HL-60 (cell line): Measurements from ENCODE around the gene NKAIN2.

Experiments
- POLR2AphosphoS5 ChIP-seq: IDR thresholded peaks from 2 replicates; pipeline ENCODE4 v1.6.1; 2012; ENCODE audit warnings: low read depth
- SPI1 ChIP-seq: IDR thresholded peaks from 2 replicates; pipeline ENCODE4 v1.6.1; 2012; ENCODE audit warnings: low read depth, mild to moderate bottlenecking, borderline replicate concordance
- TF ChIP-seq, protein P1 (sequence below): IDR thresholded peaks from one replicate; pipeline ENCODE4 v1.5.1; 2011; ENCODE audit warnings: low read length, control low read depth, inconsistent platforms; ENCODE audit not compliant: insufficient read depth
- TF ChIP-seq, protein P2 (sequence below): IDR thresholded peaks from 2 replicates; pipeline ENCODE4 v1.6.1; 2012; ENCODE audit warnings: low read depth; ENCODE audit not compliant: insufficient replicate concordance

DNA sequence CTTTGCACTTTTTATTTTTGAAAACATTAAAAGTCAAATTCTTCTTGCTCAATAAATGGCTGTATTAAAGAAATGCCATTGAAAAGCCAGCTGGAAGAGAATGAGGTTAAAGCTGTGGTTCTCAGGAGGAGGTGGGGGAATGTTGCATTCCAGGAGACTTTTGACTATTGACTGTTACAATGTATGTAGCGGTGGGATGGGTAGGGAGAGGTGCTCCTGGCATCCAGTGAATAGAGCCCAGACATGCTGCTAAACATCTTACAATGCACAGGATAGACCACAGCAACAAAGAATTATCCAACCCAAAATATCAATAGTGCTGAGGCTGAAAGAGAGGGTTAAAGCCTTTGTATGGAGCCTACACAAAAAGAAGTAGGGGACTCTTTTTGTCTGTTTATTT, 295.9 kb downstream of the NKAIN2 start:
- TF ChIP-seq SPI1, result no peak
- TF ChIP-seq, protein P1, sequence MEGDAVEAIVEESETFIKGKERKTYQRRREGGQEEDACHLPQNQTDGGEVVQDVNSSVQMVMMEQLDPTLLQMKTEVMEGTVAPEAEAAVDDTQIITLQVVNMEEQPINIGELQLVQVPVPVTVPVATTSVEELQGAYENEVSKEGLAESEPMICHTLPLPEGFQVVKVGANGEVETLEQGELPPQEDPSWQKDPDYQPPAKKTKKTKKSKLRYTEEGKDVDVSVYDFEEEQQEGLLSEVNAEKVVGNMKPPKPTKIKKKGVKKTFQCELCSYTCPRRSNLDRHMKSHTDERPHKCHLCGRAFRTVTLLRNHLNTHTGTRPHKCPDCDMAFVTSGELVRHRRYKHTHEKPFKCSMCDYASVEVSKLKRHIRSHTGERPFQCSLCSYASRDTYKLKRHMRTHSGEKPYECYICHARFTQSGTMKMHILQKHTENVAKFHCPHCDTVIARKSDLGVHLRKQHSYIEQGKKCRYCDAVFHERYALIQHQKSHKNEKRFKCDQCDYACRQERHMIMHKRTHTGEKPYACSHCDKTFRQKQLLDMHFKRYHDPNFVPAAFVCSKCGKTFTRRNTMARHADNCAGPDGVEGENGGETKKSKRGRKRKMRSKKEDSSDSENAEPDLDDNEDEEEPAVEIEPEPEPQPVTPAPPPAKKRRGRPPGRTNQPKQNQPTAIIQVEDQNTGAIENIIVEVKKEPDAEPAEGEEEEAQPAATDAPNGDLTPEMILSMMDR, result no peak
- TF ChIP-seq, protein P2, sequence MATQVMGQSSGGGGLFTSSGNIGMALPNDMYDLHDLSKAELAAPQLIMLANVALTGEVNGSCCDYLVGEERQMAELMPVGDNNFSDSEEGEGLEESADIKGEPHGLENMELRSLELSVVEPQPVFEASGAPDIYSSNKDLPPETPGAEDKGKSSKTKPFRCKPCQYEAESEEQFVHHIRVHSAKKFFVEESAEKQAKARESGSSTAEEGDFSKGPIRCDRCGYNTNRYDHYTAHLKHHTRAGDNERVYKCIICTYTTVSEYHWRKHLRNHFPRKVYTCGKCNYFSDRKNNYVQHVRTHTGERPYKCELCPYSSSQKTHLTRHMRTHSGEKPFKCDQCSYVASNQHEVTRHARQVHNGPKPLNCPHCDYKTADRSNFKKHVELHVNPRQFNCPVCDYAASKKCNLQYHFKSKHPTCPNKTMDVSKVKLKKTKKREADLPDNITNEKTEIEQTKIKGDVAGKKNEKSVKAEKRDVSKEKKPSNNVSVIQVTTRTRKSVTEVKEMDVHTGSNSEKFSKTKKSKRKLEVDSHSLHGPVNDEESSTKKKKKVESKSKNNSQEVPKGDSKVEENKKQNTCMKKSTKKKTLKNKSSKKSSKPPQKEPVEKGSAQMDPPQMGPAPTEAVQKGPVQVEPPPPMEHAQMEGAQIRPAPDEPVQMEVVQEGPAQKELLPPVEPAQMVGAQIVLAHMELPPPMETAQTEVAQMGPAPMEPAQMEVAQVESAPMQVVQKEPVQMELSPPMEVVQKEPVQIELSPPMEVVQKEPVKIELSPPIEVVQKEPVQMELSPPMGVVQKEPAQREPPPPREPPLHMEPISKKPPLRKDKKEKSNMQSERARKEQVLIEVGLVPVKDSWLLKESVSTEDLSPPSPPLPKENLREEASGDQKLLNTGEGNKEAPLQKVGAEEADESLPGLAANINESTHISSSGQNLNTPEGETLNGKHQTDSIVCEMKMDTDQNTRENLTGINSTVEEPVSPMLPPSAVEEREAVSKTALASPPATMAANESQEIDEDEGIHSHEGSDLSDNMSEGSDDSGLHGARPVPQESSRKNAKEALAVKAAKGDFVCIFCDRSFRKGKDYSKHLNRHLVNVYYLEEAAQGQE, result no peak
- TF ChIP-seq POLR2AphosphoS5, result no peak
